Measurements from ENCODE around the gene PTPN6.

GRCh38 chr12:6975297-6976032, 24.3 kb downstream of the PTPN6 start:
- TF ChIP-seq POLR2A (IDR thresholded peaks at IDR 0.05) (no peak), CTCF (IDR thresholded peaks at IDR 0.05) (no peak)

All from tibial nerve (tissue), 3 donors.